NCI-H345 treated with DMSO at 0.1 percent for 48 hours (cell line): ENCODE measurements around the gene PEX11B.

ENCODE experiments used
- DNase-seq: peaks from one replicate; lab custom pipeline; 2025; ENCODE audit not compliant: unreplicated experiment; lab: John Stamatoyannopoulos, UW

PEX11B gene

GRCh38 chr1:145877923-145878486 is 40.5 kb downstream of the PEX11B start:
- DNase-seq: no peak

GRCh38 chr1:145874646-145875045 is 43.9 kb downstream of the PEX11B start:
- DNase-seq: no peak

- no peak for DNase-seq
These were observed 46.3 kb downstream of the PEX11B start for GRCh38 chr1:145871994-145872924.

GRCh38 chr1:145868232-145868631 is 50.3 kb downstream of the PEX11B start:
- DNase-seq: no peak

GRCh38 chr1:145863282-145864018 is 55.1 kb downstream of the PEX11B start:
- no peak for DNase-seq
